ENCODE data around the gene LAPTM4A. TPM values are rescaled to one million over a fixed set of nuclear protein-coding genes. Genes with fewer than 3 reads are reported as not detected.

The LAPTM4A gene
- total and polyA plus RNA-seq, 2 of the 4 experiments (the other 2 are of a cell fraction), result 97.7 to 401 TPM

GRCh38 chr2:20052861-20053281 lies 1.4 kb upstream of the LAPTM4A start:
- Histone ChIP-seq H3K23ac (ENCODE audit: low read depth, low read length) (peak overlapping the region; percentile 95; the same call in 1 of the 2 replicates), H2AK9ac (replicated peaks; ENCODE audit: low read depth, low read length, poor library complexity) (no peak overlapping the region), H3K18ac (ENCODE audit: low read depth, low read length) (peak overlapping the region; percentile 34; the same call in 1 of the 2 replicates), H3K9ac (ENCODE audit: low read depth, low read length) (peak overlapping the region; percentile 86), H4K91ac (ENCODE audit: insufficient read depth, low read depth, low read length) (peak overlapping the region; percentile 67; the same call in 1 of the 2 replicates), H2AK5ac (ENCODE audit: low read depth, low read length) (no peak overlapping the region; the same call in 1 of the 2 replicates), H4K5ac (ENCODE audit: low read depth, low read length) (no peak overlapping the region; the same call in 1 of the 2 replicates), H3K9me1 (ENCODE audit: insufficient read depth, low read length) (peaks cover 2% of the 10 kb centered on the region; the same call in 1 of the 2 replicates), H3K4me3 (ENCODE audit: insufficient read depth, low read depth, low read length) (peak overlapping the region; percentile 52), H3K56ac (ENCODE audit: extremely low read depth, insufficient read depth, low read length) (peak overlapping the region; percentile 95; the same call in 1 of the 2 replicates), H2AFZ (replicated peaks; ENCODE audit: low read length, poor library complexity) (no peak overlapping the region), H3K36me3 (ENCODE audit: control insufficient read depth, insufficient read depth, low read length) (no peaks in the 10 kb centered on the region), H3K4me2 (ENCODE audit: low read depth, low read length) (peak overlapping the region; percentile 94), H3K4me1 (ENCODE audit: control insufficient read depth, insufficient read depth, low read length) (peaks cover 2% of the 10 kb centered on the region; the same call in 1 of the 2 replicates), H2BK15ac (ENCODE audit: low read depth, low read length) (peak overlapping the region; percentile 77; the same call in 2 of the 3 replicates), H4K8ac (ENCODE audit: low read depth in 2 of 2, low read length in 2 of 2) (peak overlapping the region; percentile 77 to 86), H3K79me1 (ENCODE audit: low read depth in 1 of 2, low read length in 2 of 2) (peaks cover 0 to 24% of the 10 kb centered on the region in 2 experiments; a peak in 2 of 4 replicates), H3K14ac (replicated peaks; ENCODE audit: low read depth, low read length) (peak overlapping the region; percentile 66; the same call in 1 of the 2 replicates), H4K20me1 (ENCODE audit: insufficient read depth, low read length) (peaks cover 30% of the 10 kb centered on the region; the same call in 1 of the 2 replicates), H2BK20ac (ENCODE audit: low read depth, low read length) (peak overlapping the region; percentile 88), H3K27me3 (ENCODE audit: control insufficient read depth, insufficient read depth, low read length) (no peaks in the 10 kb centered on the region), H2BK120ac (ENCODE audit: low read depth, low read length) (peak overlapping the region; percentile 74), H3K4ac (ENCODE audit: low read depth, low read length) (peak overlapping the region; percentile 90; the same call in 1 of the 2 replicates), H2BK5ac (ENCODE audit: low read depth, low read length, poor library complexity, severe bottlenecking) (peak overlapping the region; percentile 91), H3K9me3 (ENCODE audit: control insufficient read depth, insufficient read depth, low read length) (no peaks in the 10 kb centered on the region), H3K27ac (ENCODE audit: insufficient read depth, low read length) (no peak overlapping the region)
- no TSS peak for BruUV-seq (replicated peaks)
- POLR2A ChIA-PET (ENCODE audit: unreplicated experiment), result interaction anchor here (1.0 to 2.7 kb wide), 2 partner anchors 9 to 15 kb away, joined by 3 to 18 read pairs; no protein-coding TSS in a partner anchor
- in situ Hi-C loops (cut with MboI; ENCODE audit: low sequenced_read_pairs), result no loop called here
- intact Hi-C loops (cut with micrococcal nuclease), result loop anchor here (1.0 kb wide), 1 partner anchor 15 kb away; no protein-coding TSS in a partner anchor
- dilution Hi-C loops (cut with HindIII; ENCODE audit: low sequenced_read_pairs, unreplicated experiment), result no loop called here
- CTCF ChIA-PET, result interaction anchor here (2.2 kb wide), 1 partner anchor 9 kb away, joined by 9 read pairs; no protein-coding TSS in a partner anchor
- DNase-seq (peak; percentile 83), ATAC-seq (ENCODE audit: low read depth) (peak; percentile 8; the same call in 1 of the 2 replicates)
- WGBS, 2 experiments (ENCODE audit: extremely low coverage in 2 of 2, insufficient read length in 1 of 2), result 13% methylated on average over 1 of the region's 5 CpGs; no CpG with 5 or more reads in 1 of the 2 experiments
- TF ChIP-seq MXI1 (IDR thresholded peaks at IDR 0.05; ENCODE audit: borderline replicate concordance, low read depth, low read length) (no peak), USF2 (IDR thresholded peaks at IDR 0.05; ENCODE audit: low read depth, low read length) (no peak), POLR2A (IDR thresholded peaks at IDR 0.05; ENCODE audit: low read depth, low read length) (no peak), RFX5 (IDR thresholded peaks at IDR 0.05; ENCODE audit: low read depth, low read length) (no peak), RCOR1 (IDR thresholded peaks at IDR 0.05; ENCODE audit: insufficient replicate concordance, low read length) (no peak), RAD21 (IDR thresholded peaks at IDR 0.05; ENCODE audit: low read length) (no peak), CEBPB (IDR thresholded peaks at IDR 0.05; ENCODE audit: low read depth, low read length) (no peak), CHD1 (IDR thresholded peaks at IDR 0.05; ENCODE audit: low read depth, low read length) (no peak), MAZ (IDR thresholded peaks at IDR 0.05; ENCODE audit: borderline replicate concordance, low read depth, low read length) (no peak), SMC3 (IDR thresholded peaks at IDR 0.05; ENCODE audit: low read depth, low read length) (no peak), FOS (IDR thresholded peaks at IDR 0.05; ENCODE audit: low read depth, low read length) (no peak), BHLHE40 (IDR thresholded peaks at IDR 0.05; ENCODE audit: low read depth, low read length) (no peak), CTCF (conservative IDR thresholded peaks at IDR 0.05; ENCODE audit: low read depth, low read length) (no peak), NFE2L2 (IDR thresholded peaks at IDR 0.05; ENCODE audit: low read depth, low read length) (no peak), ELK1 (IDR thresholded peaks at IDR 0.05; ENCODE audit: borderline replicate concordance, low read depth, low read length) (no peak)
